NCI-H82 treated with DMSO at 0.1 percent for 48 hours (cell line): ENCODE measurements around the gene PHF14.

Experiments used
- DNase-seq: peaks from one replicate; lab custom pipeline; 2025; ENCODE audit not compliant: unreplicated experiment; lab: John Stamatoyannopoulos, UW

PHF14 gene

DNA sequence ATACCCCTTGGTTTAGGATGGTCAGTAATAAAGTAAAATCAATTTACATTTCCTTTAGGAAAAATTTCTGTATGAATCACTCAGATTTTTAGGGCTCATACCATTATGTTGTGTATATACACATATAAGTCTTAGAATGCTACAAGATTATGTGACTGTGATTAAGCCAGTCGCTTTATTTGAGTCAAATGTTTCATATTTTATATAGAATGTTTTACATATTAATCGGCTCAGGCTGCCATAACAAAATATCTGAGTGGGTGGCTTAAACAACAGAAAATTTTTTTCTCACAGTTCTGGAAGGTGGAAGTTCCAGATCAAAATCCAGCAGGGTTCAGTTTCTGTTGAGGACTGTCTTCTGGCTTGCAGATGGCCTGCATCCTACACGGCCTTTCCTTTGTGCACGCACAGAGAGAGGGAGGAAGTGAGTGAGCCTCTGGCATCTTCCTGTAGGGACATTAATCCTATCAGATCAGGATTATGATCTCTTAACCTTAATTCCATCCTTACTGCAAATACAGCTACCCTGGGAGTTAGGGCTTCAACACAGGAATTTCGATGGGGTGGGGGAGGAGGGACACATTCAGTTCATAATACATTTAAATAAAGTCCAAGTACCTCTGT, 198.0 kb downstream of the PHF14 start:
- peak; percentile 91 for DNase-seq

- no peak for DNase-seq
Measured at GRCh38 chr7:11172835-11173234, 199.2 kb downstream of the PHF14 start.

GRCh38 chr7:11175371-11175770, 201.7 kb downstream of the PHF14 start:
- DNase-seq, result no peak

DNA sequence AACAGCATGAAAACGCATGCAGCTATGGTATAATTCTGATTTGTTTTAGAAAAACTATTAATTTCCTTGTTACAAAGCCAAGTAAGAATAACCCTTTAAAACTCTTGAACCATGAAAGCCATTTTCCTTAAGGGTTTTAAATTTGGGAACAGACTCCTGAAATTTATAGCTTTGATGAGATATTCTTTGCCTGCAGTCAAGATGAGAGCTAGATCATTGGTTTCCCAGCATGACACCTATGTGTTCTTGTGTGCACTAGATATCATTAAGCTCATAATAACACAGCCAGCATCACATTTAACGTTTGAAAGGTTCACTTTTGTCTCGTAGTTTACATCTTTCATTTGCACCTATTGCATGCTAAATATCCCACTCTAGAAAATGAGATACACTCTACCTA, 202.2 kb downstream of the PHF14 start:
- DNase-seq, result no peak

GRCh38 chr7:11176985-11177555, 203.4 kb downstream of the PHF14 start:
- no peak for DNase-seq

DNA sequence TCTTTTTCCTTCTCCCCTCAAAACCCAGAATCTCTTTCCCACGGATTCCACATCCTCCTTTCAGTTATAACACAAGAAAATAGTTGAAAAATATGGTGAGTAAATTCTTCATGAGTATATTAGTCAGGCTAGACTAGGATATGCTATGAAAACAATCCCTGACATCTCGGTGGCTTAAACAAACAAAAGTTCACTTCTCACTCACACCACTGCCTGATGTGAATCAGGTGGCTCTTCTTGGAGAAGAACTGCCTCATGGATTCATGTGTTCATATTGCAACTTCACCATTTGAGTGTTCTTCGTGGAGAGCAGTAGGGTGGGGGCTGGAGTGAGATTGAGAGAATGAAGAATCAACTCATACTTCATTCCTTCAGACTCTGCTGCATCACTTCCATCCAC, 204.1 kb downstream of the PHF14 start:
- DNase-seq, result no peak

DNA sequence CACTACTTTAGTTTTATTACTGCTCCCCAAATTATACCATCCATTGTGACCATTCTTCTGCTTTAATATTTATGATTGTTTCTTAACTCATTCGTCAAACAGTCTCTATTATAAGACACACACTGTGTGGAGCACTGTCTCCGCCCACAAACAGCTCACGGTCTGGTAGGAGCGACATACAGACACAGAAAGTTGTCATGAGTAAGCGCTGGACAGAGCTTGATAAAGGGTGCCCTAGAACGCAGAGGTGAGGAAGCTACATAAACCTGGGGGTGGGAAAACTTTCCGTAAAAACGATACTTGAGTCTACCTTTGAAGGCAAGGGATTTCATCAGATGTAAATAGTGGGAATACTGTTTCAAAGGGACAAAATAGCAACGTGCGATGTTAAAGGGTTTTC, 207.9 kb downstream of the PHF14 start:
- DNase-seq, result no peak

- DNase-seq, result no peak
Measured at GRCh38 chr7:11182736-11183135, 209.1 kb downstream of the PHF14 start.

DNA sequence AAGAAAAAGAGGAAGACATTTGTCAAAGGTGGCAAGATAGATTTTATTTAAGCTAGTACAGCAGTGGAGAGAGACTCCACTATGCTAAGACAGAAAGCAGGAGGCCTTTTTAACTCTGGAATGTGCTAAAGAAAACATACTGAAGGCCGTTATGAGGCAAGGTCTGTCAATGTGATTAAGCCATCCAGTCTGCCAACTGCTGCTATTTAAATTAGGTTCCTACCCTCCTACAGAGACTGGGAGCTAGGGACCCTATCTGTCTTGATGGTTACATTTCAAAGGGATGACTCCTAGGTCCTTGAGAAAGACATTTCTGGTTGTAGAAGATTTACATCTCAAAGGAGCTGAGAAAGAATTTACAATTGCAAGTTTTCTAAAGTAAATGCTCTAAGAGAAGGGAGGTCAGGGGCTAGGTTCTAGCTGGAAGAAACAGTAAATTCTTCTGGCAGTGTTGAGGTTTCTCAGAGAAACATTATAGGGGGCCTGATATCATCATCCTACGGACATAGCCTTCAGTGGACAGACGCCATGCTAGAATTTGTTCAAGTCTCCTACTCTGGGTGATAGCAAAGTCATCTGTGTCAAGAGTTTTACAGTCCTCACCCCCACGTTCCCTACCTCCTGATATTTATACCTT, 211.6 kb downstream of the PHF14 start:
- DNase-seq, result no peak

DNA sequence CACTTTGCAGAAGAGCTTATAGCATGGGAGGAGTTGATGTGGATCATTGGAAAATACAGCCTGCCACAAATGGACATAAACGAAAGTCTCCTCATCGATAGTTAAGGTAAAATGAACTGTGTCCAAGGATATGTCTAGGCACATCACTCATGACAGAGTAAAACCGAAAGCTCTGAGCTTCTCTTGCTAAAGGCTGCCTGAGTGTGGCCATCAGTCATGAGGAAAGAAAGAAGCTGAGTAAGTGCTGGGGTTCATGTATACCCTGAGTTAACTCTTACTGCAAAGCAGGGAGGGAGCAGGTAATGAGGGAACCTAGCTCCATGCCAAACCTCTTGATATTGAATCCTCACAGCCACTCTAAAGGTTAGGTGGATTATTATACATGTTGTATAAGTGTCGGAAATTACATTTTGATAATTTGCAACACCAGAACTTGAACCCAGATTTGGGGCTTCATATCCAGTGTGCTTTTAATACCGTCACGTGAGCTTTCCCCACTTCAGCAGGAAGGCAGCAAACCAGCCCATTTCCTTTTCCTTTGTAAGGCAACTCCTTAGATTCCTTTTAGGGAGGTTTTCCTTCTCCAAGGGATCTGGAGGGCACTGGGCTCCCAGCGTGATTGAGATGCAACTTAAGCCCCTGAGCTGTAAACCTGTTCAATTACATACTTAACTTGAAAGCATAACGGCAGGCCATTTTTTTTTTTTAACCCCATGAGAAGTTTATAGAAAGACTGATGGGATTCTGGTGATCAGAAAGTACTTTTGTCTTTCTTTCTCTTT, 215.0 kb downstream of the PHF14 start:
- no peak for DNase-seq

GRCh38 chr7:11191081-11191480, 217.4 kb downstream of the PHF14 start:
- DNase-seq, result no peak

DNA sequence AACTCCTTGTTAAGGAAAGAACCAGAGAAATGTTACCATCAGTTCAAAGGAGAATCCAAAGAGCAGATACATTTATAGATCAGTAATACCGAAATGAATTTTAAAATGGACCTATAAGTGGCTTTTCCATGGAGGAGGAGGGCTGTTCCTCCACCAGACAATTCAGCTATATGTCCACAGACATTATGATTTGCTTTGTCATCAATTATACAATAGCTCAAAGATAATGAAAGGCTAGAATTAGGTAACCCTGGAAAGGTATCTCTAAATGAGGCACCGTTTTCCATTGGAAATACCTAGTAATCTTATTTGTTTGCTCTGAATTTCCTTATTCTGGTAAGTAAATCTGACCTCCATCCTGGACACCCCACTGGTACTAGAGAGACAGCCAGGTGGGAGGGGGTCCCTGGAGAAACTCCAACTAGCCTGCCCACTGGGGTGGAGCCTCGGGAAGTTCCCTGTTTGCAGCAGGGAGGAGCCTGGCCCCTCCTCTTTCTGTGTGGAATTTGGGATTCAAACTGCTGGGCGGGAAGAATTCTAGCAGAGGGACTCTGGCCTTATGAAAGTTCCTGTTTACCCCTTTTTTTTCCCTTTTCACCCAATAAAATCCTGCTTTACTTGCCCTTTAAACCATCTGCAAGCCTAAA, 218.0 kb downstream of the PHF14 start:
- no peak for DNase-seq

- no peak for DNase-seq
Measured at GRCh38 chr7:11192506-11192905, 218.8 kb downstream of the PHF14 start.

DNA sequence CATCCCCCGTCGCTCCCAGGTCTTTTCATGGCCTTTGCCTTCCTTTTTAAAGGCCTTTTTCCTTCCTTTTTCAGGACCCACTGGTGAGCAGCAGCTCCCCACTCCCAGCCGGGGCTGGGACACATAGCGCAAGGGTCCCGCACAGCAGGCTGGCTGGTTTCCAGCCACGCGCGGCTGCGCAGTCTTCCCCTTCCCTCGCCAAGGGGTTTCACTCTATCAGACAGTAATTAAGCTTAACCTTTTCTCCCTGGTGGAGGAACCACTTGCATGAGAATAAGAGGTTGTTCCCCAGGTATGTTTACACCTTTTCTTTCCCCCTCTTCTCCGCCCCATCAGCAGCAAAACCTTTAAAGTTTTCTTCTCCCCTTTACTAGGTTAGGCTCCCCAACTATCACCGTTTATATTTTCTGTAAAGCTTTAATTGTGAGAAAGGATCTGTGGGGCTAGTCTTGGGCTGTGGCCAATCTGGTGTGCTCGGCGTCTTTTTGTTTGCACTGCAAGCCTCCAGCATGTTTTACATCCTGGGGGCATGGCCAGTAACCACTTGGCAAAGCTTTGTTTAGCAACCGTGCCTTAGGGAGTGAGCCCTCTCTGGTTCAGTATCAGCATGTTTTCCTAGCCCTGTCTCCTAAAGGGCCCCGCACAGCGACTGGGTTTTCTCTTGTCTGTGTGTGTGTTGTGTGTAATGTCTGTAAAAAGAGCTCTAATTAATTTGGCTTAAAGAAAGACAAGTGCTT, 219.6 kb downstream of the PHF14 start:
- DNase-seq, result no peak

- no peak for DNase-seq
Measured at GRCh38 chr7:11193888-11194287, 220.2 kb downstream of the PHF14 start.

- no peak for DNase-seq
Measured at GRCh38 chr7:11194492-11194891, 220.8 kb downstream of the PHF14 start.

DNA sequence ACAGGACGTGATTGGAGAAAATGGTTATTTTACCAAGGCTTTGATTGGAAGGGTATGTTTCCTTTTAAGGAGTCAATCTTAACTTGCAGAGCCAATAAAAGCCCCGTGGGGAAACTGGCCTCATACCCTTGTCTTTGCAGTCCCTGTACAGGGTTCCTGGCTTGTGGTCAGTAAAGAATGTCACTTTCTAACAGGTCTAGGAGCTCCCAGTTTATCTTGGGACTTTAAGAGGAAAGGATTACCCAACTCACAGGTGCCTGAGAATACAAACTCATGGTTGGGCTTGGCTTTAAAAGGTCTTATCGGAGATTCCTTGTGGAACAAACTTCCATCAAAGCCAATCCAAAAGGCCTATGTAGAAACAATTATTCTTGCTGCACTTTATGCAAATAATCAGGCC, 221.8 kb downstream of the PHF14 start:
- no peak for DNase-seq

GRCh38 chr7:11196143-11196542, 222.5 kb downstream of the PHF14 start:
- no peak for DNase-seq

DNA sequence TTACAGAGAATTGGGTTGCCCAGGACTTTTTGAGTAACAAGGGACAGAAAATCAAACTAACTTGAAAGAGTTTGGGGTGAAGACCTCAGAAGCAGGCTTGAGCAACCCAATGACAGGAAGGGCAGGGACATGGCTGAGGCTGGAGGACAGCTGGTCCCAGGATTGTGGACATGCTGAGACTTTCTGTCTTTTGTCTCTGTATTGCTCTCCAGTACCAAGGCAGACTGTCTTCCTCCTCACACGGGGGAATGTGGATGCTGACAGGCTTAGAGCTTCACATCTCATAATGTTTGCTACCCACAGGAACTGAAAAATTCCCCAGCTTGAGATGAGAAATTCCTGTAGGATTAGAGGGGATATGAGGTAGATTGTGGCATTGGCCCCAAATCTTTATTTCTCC, 229.6 kb downstream of the PHF14 start:
- DNase-seq, result no peak

- DNase-seq, result no peak
Measured at GRCh38 chr7:11203683-11204082, 230.0 kb downstream of the PHF14 start.
